PC-3 (cell line): ENCODE results near the gene MAP3K3.

Experiments used
- EZH2 ChIP-seq: fragments of 300-600 bp; sonication (generic); IDR thresholded peaks from one replicate; pipeline ENCODE4 v1.6.1; 2017; ENCODE audit warnings: antibody characterized with exemption, mild to moderate bottlenecking, low read length; ENCODE audit not compliant: unreplicated experiment
- EZH2phosphoT487 ChIP-seq: fragments of 300-600 bp; sonication (generic); IDR thresholded peaks from 2 replicates; pipeline ENCODE4 v1.6.1; 2018; ENCODE audit warnings: mild to moderate bottlenecking, antibody characterized with exemption, low read length, borderline replicate concordance
- TF ChIP-seq, protein P1 (sequence below): fragments of 300-600 bp; sonication (generic); conservative IDR thresholded peaks from 2 replicates; pipeline ENCODE4 v1.5.1; 2017; ENCODE audit warnings: antibody characterized with exemption, low read depth, mild to moderate bottlenecking, low read length

DNA sequence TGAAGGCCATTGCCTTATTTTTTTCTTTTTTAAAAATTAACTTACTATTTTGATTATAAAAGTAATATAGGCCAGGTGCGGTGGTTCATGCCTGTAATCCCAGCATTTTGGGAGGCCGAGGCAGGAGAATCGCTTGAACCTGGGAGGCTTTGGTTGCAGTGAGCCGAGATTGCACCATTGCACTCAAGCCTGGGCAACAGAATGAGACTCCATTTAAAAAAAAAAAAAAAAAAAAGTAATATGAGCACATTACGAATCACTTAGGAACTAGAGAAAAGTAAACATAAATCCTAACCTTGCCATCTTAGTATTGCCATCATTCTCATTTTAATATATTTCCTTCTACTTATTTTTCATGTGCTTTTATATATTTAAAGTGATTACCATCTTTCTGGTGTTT, 34.4 kb upstream of the MAP3K3 start:
- no peak for TF ChIP-seq EZH2phosphoT487
- TF ChIP-seq, protein P1, sequence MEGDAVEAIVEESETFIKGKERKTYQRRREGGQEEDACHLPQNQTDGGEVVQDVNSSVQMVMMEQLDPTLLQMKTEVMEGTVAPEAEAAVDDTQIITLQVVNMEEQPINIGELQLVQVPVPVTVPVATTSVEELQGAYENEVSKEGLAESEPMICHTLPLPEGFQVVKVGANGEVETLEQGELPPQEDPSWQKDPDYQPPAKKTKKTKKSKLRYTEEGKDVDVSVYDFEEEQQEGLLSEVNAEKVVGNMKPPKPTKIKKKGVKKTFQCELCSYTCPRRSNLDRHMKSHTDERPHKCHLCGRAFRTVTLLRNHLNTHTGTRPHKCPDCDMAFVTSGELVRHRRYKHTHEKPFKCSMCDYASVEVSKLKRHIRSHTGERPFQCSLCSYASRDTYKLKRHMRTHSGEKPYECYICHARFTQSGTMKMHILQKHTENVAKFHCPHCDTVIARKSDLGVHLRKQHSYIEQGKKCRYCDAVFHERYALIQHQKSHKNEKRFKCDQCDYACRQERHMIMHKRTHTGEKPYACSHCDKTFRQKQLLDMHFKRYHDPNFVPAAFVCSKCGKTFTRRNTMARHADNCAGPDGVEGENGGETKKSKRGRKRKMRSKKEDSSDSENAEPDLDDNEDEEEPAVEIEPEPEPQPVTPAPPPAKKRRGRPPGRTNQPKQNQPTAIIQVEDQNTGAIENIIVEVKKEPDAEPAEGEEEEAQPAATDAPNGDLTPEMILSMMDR, result no peak
- TF ChIP-seq EZH2, result no peak
